Measurements from ENCODE around the gene CNKSR2.

The CNKSR2 gene

GRCh38 chrX:21398426-21398825 is 24.2 kb downstream of the CNKSR2 start:
- Mint-ChIP-seq H3K4me1 (ENCODE audit: low read depth) (no peaks in the 10 kb centered on the region), H3K4me3 (no peak overlapping the region), H3K27me3 (no peaks in the 10 kb centered on the region), H3K36me3 (ENCODE audit: low read depth) (no peaks in the 10 kb centered on the region), H3K27ac (no peak overlapping the region), H3K9me3 (no peaks in the 10 kb centered on the region)
- intact Hi-C loops (cut with micrococcal nuclease): no loop called here

- intact Hi-C loops (cut with micrococcal nuclease): no loop called here
- Mint-ChIP-seq H3K9me3 (no peaks in the 10 kb centered on the region), H3K4me1 (ENCODE audit: low read depth) (no peaks in the 10 kb centered on the region), H3K4me3 (no peak overlapping the region), H3K27ac (no peak overlapping the region), H3K27me3 (no peaks in the 10 kb centered on the region), H3K36me3 (ENCODE audit: low read depth) (no peaks in the 10 kb centered on the region)
Observed at GRCh38 chrX:21400408-21401121, 26.3 kb downstream of the CNKSR2 start.

- H3K27ac Mint-ChIP-seq: no peak overlapping the region
- H3K4me3 Mint-ChIP-seq: no peak overlapping the region
- intact Hi-C loops (cut with micrococcal nuclease): no loop called here
- H3K36me3 Mint-ChIP-seq (ENCODE audit: low read depth): no peaks in the 10 kb centered on the region
- H3K27me3 Mint-ChIP-seq: no peaks in the 10 kb centered on the region
- no peaks in the 10 kb centered on the region for H3K4me1 Mint-ChIP-seq (ENCODE audit: low read depth)
- no peaks in the 10 kb centered on the region for H3K9me3 Mint-ChIP-seq
Observed at GRCh38 chrX:21408307-21408706, 34.1 kb downstream of the CNKSR2 start.

DNA sequence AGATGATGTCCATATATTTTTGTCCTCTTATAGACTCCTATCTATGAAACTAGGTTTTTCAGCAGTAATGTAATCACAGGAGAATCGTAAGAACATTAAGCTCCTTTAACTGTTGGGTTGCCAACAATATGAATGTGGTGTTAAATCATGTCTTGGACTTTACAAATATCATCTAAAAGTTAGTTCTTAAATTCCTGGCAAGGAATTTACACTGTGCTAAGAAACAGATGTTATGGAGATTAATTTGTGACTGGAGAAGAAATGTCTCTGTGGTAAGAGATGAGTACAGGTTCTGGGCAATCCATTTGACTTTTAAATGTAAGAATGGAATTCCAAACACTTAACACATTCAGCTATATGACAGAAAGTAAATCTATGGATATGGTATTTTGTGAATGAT is 34.6 kb downstream of the CNKSR2 start:
- H3K9me3 Mint-ChIP-seq: no peaks in the 10 kb centered on the region
- H3K27ac Mint-ChIP-seq: no peak overlapping the region
- intact Hi-C loops (cut with micrococcal nuclease): no loop called here
- no peaks in the 10 kb centered on the region for H3K36me3 Mint-ChIP-seq (ENCODE audit: low read depth)
- H3K27me3 Mint-ChIP-seq: no peaks in the 10 kb centered on the region
- no peaks in the 10 kb centered on the region for H3K4me1 Mint-ChIP-seq (ENCODE audit: low read depth)
- no peak overlapping the region for H3K4me3 Mint-ChIP-seq

DNA sequence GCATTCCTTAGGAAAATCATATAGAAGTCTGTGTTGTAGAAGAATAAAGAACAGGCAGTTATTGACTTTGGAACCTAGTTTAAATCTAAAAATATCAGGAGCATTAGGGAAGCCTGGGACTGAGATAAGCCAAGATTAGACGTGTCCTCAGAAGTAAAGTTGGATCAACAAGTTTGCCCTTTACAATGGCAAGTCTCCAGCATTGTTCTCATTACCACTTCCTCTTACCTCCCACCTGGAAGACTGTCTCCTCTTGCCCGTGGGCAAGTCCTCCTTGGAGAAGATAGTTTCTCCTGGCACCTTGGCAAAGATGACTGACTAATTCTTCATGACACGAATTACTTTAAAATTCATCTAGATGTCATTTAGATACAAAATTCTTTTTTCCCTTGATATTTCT is 37.8 kb downstream of the CNKSR2 start:
- Mint-ChIP-seq H3K27me3 (no peaks in the 10 kb centered on the region), H3K9me3 (peaks cover 8% of the 10 kb centered on the region), H3K27ac (no peak overlapping the region), H3K4me3 (no peak overlapping the region), H3K4me1 (ENCODE audit: low read depth) (no peaks in the 10 kb centered on the region), H3K36me3 (ENCODE audit: low read depth) (no peaks in the 10 kb centered on the region)
- intact Hi-C loops (cut with micrococcal nuclease): no loop called here

DNA sequence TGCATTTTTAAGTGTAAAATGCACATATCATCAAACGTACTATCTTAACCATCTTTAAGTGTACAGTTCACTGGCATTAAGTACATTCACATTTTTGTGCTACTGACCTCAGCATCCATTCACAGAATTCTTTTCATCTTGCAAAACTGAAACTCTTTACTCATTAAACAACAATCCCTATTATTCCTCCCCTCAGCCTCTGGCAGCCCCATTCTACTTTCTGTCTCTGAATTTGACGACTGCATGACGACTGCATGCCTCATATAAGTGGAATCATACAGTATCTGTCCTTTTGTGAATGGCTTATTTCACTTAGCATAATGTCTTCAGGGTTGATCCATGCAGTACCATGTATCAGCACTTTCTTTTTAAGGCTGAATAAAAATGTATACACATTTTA is 38.7 kb downstream of the CNKSR2 start:
- no peaks in the 10 kb centered on the region for H3K36me3 Mint-ChIP-seq (ENCODE audit: low read depth)
- no peaks in the 10 kb centered on the region for H3K27me3 Mint-ChIP-seq
- H3K9me3 Mint-ChIP-seq: peaks cover 17% of the 10 kb centered on the region
- no peak overlapping the region for H3K4me3 Mint-ChIP-seq
- no peak overlapping the region for H3K27ac Mint-ChIP-seq
- intact Hi-C loops (cut with micrococcal nuclease): no loop called here
- H3K4me1 Mint-ChIP-seq (ENCODE audit: low read depth): no peaks in the 10 kb centered on the region

GRCh38 chrX:21427086-21427485 is 52.9 kb downstream of the CNKSR2 start:
- no peaks in the 10 kb centered on the region for H3K9me3 Mint-ChIP-seq
- H3K27ac Mint-ChIP-seq: no peak overlapping the region
- no peak overlapping the region for H3K4me3 Mint-ChIP-seq
- intact Hi-C loops (cut with micrococcal nuclease): no loop called here
- H3K27me3 Mint-ChIP-seq: no peaks in the 10 kb centered on the region
- no peaks in the 10 kb centered on the region for H3K4me1 Mint-ChIP-seq (ENCODE audit: low read depth)
- no peaks in the 10 kb centered on the region for H3K36me3 Mint-ChIP-seq (ENCODE audit: low read depth)

GRCh38 chrX:21437036-21437435 is 62.8 kb downstream of the CNKSR2 start:
- Mint-ChIP-seq H3K36me3 (ENCODE audit: low read depth) (no peaks in the 10 kb centered on the region), H3K27ac (no peak overlapping the region), H3K9me3 (no peaks in the 10 kb centered on the region), H3K27me3 (no peaks in the 10 kb centered on the region), H3K4me1 (ENCODE audit: low read depth) (no peaks in the 10 kb centered on the region), H3K4me3 (no peak overlapping the region)
- intact Hi-C loops (cut with micrococcal nuclease): no loop called here

DNA sequence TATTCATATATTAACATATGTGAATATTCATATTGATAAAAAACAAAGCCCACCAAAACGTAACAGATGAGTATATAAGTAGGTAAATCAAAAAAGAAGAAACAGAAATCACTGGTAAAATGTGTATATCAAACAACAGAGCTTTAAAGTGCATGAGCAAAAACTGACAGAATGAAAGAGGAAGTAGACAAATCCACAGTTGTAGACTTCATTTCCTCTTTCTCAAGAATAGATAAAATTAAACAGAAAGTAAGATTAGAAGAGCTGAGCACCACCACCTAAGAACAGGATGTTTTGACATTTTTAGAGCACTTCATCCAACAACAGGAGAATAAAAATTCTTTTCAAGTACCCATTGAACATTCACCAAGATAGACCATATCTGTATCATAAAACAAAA is 64.6 kb downstream of the CNKSR2 start:
- H3K27ac Mint-ChIP-seq: no peak overlapping the region
- H3K36me3 Mint-ChIP-seq (ENCODE audit: low read depth): no peaks in the 10 kb centered on the region
- no peaks in the 10 kb centered on the region for H3K4me1 Mint-ChIP-seq (ENCODE audit: low read depth)
- peak overlapping the region; percentile 1 for H3K4me3 Mint-ChIP-seq
- H3K27me3 Mint-ChIP-seq: no peaks in the 10 kb centered on the region
- intact Hi-C loops (cut with micrococcal nuclease): no loop called here
- no peaks in the 10 kb centered on the region for H3K9me3 Mint-ChIP-seq

DNA sequence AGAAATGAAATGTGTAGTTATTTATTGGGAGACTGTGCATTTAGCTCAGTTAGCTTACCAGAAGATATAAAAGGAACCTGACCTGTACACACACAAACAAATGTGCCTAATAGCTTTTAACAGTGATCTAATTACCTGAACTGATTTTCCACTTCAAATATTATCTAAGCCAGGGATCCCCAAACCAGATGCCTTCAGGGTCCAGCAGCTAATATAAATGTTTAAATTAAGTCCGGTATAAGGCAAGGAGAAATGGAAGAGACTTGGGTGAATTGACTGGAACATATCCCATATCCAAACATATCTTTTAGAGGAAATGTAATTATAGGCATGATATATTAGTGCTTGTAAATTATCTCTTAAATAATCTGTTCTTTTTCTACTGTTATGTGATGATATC is 66.7 kb downstream of the CNKSR2 start:
- Mint-ChIP-seq H3K9me3 (no peaks in the 10 kb centered on the region), H3K4me3 (no peak overlapping the region), H3K27ac (no peak overlapping the region), H3K27me3 (no peaks in the 10 kb centered on the region), H3K4me1 (ENCODE audit: low read depth) (no peaks in the 10 kb centered on the region), H3K36me3 (ENCODE audit: low read depth) (no peaks in the 10 kb centered on the region)
- intact Hi-C loops (cut with micrococcal nuclease): no loop called here

DNA sequence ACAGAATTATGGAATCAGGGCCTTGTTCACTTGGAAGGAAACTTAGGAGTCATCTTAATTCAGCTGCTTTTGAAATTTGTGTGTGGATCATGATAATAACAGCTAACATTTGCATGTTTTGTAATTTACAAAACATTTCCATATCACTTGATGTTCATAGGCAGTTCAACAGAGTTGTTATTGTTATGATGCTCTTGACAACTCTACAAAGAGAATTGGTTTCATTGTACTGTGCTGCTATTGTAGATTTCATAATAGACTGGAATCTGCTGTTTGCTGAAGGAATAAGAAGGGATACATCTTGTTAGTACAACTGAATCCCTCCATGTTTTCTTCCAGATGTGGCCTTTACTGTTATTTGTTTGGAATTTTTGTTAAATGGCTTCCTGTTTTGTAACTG is 83.5 kb downstream of the CNKSR2 start:
- no peak overlapping the region for H3K27ac Mint-ChIP-seq
- H3K36me3 Mint-ChIP-seq (ENCODE audit: low read depth): no peaks in the 10 kb centered on the region

DNA sequence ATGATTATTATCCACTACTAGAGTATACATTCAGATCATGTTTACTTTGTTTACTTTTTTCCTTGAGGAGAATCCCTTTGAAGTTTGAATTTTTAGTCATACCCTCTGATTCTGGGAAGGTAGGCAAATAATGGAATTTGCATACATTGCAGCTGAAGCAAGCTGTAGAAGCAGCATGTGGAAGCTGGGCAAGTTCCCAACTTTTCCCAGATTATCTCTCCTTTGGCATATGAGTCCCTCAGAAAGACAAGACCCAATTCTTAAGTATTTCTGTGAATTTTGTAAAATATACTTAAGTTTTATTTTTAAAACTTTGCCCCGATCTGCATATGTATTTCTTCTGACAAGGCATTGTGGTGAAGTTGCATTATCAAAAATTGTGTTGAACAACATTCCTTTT is 94.9 kb downstream of the CNKSR2 start:
- Mint-ChIP-seq H3K9me3 (no peaks in the 10 kb centered on the region), H3K27me3 (no peaks in the 10 kb centered on the region), H3K27ac (no peak overlapping the region), H3K4me1 (ENCODE audit: low read depth) (no peaks in the 10 kb centered on the region), H3K4me3 (no peak overlapping the region), H3K36me3 (ENCODE audit: low read depth) (no peaks in the 10 kb centered on the region)
- intact Hi-C loops (cut with micrococcal nuclease): no loop called here

More for the DNA sequence above, 83.5 kb downstream of the CNKSR2 start:
- H3K27me3 Mint-ChIP-seq: no peaks in the 10 kb centered on the region
- H3K9me3 Mint-ChIP-seq: no peaks in the 10 kb centered on the region
- H3K4me3 Mint-ChIP-seq: no peak overlapping the region
- no peaks in the 10 kb centered on the region for H3K4me1 Mint-ChIP-seq (ENCODE audit: low read depth)
- intact Hi-C loops (cut with micrococcal nuclease): no loop called here

GRCh38 chrX:21476909-21477308 is 102.7 kb downstream of the CNKSR2 start:
- Mint-ChIP-seq H3K9me3 (no peaks in the 10 kb centered on the region), H3K27ac (no peak overlapping the region), H3K4me1 (ENCODE audit: low read depth) (no peaks in the 10 kb centered on the region), H3K36me3 (ENCODE audit: low read depth) (no peaks in the 10 kb centered on the region), H3K4me3 (no peak overlapping the region), H3K27me3 (no peaks in the 10 kb centered on the region)
- intact Hi-C loops (cut with micrococcal nuclease): no loop called here

GRCh38 chrX:21479695-21480270 is 105.6 kb downstream of the CNKSR2 start:
- Mint-ChIP-seq H3K4me3 (no peak overlapping the region), H3K27me3 (no peaks in the 10 kb centered on the region), H3K4me1 (ENCODE audit: low read depth) (no peaks in the 10 kb centered on the region), H3K36me3 (ENCODE audit: low read depth) (no peaks in the 10 kb centered on the region), H3K27ac (no peak overlapping the region), H3K9me3 (no peaks in the 10 kb centered on the region)
- intact Hi-C loops (cut with micrococcal nuclease): loop anchor here (1.0 kb wide), 1 partner anchor 949 kb away; no protein-coding TSS in a partner anchor

- Mint-ChIP-seq H3K36me3 (ENCODE audit: low read depth) (no peaks in the 10 kb centered on the region), H3K4me3 (no peak overlapping the region), H3K27ac (no peak overlapping the region), H3K9me3 (no peaks in the 10 kb centered on the region), H3K27me3 (no peaks in the 10 kb centered on the region), H3K4me1 (ENCODE audit: low read depth) (no peaks in the 10 kb centered on the region)
- intact Hi-C loops (cut with micrococcal nuclease): no loop called here
Observed at GRCh38 chrX:21481761-21482160, 107.5 kb downstream of the CNKSR2 start.

All from dendritic cell treated with granulocyte-macrophage colony-stimulating factor and Interleukin-4, amounts not matched to agents 40 ng/mL and 50 ng/mL, for 4 days (primary cell).